Esophagus muscularis mucosa (tissue), 3 donors: ENCODE measurements around the gene ZNF554.

Experiments used
- POLR2A ChIP-seq: fragments of 450-650 bp; IDR thresholded peaks from one replicate; pipeline ENCODE4 v1.6.1; 2017; ENCODE audit warnings: antibody characterized with exemption, moderate library complexity, mild to moderate bottlenecking, low read depth
- POLR2AphosphoS5 ChIP-seq, 2 donors: sonication (generic); formaldehyde crosslinking; IDR thresholded peaks; one replicate each; pipeline ENCODE4 v1.6.1; 2017; ENCODE audit warnings: antibody characterized with exemption in 2 of 2
- TF ChIP-seq, protein P1 (sequence below), 3 experiments: fragments of 200-600 bp in 2 of 3; fragments of 450-650 bp in 1 of 3; sonication (generic) in 2 of 3; IDR thresholded peaks; one replicate each; pipeline ENCODE4 v1.5.1; 2017 to 2019; ENCODE audit warnings: antibody characterized with exemption in 3 of 3, mild to moderate bottlenecking in 2 of 3, moderate library complexity in 1 of 3

DNA sequence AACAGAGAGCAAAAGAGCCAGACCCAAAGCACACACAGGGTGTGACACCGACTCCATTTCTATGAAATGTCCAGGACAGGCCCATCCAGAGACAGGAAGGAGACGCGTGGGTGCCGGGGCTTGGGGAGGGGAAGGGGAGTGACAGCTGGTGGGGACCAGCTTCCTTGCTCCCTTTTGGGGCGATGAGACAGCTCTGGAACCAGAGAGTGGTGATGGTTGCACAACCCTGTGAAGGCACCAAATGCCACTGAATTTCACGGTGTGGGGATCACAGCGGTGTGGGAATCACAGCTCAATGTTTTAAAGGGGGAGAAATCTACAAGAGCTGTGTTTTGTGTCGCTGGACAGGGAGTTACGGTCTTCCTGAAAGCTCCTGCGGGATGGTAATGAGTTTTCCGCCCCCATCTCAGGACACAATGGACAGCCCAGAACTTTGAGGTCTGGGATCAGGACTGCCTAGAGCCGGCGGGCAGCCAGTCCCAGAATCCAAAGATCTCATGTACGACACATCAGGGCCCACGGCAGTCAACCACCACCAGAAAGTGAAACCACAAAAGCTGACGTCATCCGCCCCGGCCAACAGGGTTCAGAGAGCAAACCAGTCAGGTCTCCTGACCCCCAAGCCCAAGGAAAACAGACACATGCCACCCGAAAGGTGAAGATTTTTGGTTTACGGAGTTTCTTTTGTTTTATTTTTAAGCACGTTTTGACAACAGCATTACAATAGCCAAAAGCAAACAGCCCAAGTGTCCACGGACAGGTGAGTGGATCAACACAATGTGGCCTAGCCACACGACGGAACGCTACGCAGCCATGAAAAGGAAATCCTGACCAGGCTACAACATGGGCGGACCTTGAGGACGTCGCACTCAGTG, 43.9 kb upstream of the ZNF554 start:
- no peak for TF ChIP-seq POLR2A
- TF ChIP-seq, protein P1, sequence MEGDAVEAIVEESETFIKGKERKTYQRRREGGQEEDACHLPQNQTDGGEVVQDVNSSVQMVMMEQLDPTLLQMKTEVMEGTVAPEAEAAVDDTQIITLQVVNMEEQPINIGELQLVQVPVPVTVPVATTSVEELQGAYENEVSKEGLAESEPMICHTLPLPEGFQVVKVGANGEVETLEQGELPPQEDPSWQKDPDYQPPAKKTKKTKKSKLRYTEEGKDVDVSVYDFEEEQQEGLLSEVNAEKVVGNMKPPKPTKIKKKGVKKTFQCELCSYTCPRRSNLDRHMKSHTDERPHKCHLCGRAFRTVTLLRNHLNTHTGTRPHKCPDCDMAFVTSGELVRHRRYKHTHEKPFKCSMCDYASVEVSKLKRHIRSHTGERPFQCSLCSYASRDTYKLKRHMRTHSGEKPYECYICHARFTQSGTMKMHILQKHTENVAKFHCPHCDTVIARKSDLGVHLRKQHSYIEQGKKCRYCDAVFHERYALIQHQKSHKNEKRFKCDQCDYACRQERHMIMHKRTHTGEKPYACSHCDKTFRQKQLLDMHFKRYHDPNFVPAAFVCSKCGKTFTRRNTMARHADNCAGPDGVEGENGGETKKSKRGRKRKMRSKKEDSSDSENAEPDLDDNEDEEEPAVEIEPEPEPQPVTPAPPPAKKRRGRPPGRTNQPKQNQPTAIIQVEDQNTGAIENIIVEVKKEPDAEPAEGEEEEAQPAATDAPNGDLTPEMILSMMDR (IDR thresholded peaks at IDR 0.05) = no peak
- no peak for TF ChIP-seq POLR2AphosphoS5 (IDR thresholded peaks at IDR 0.05)
